Kidney tubule cell (primary cell): ENCODE data around the gene TEAD3.

Source experiments
- DNase-seq: peaks from one replicate; pipeline ENCODE4 v3.0.0-alpha.2; 2018; ENCODE audit warnings: low spot score

Gene TEAD3

DNA sequence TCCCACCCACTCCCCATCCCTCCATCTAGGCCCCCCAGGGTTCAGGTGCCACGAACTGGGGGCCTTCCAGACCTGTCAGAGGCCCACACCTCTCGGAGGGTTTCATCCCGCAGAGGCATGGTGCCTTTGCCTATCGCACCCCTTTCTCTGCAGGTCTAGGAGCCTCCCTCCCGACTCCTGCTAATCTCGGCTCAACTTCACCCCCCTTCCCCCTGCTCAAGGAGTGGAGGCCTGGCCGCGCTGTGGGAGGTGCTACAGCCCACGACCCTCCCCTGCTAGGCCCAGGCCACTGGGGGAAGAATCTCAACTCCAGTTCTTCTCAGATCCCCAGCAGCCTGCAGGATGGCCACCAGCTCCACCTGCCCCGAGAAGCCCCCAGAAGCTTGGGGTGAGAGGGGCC is 15.9 kb upstream of the TEAD3 start, which contains the start of gene TULP1:
Gene TULP1 (minus strand): TSS at position 157 of the 400 bp plus-strand sequence. CDS start 38 bp downstream, at position 119.
- no peak for DNase-seq

DNA sequence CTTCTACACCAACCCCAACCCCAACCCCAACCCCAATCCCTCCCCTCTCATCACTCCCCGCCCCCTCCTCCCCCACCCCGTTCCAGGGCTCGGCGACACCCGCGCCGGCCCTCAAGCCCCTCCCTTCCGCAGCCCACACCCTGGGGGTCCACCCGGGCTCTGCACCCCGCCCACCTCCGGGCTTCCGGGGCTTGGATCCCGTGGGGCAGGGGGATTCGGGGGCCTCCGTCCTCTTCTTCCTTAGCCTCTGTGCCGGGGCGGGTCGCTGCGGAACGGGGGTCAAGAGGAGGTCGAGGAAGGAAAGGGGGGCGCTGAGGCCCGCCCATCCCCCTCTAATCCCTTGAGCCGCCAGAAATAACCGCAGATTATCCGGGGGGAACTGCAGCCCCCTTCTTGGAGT is 15.1 kb upstream of the TEAD3 start:
- DNase-seq = no peak

DNA sequence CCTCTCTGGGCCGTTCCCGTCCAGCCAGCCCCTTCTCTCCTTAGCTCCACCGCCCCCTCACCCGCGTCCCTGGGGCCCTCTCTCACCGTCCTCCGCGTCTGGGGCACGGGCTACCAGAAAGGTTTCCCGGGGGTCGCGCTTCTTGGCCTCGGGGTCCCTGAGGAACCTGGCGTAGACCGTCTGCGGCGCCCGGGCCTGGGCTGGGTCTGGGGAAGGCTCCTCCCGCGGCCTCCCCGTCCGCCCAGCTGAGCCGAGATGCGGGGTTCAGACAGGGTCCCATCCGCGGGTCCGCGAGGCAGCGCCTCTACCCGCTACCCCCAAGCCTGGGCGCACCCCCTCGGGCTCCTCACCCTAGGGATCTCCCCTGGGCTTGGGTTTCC is 14.7 kb upstream of the TEAD3 start:
- no peak for DNase-seq

DNA sequence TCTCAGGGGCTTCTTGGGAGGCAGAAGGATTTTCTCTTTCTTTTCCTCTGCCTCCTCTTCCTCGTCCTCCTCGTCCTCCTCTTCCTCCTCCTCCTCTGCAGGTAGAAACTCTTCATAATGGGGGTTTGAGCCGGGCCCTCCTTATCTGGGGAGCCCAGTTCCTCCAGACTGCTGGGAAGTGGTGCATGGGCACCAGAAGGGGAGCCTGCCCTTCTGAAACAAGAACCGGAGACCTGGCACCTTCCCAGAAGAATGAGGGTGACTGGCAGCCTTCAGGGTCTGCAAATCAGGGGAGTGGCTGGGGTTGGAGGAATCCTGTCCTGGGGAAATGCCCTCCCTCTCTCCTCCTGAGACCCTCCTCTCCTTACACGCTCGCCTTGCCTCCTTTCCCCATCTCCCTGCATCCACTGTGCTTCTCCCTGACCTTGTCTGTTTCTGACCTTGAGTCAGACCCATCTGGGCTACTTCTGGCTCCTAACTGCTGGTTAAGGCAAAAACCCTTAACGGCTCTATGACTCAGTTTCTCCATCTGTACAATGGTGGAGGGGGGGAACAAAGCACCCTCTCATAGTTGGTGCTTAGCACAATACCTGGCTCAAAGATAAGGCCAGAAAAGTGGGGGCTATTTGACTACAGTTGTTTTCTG is 14.2 kb upstream of the TEAD3 start:
- no peak for DNase-seq

DNA sequence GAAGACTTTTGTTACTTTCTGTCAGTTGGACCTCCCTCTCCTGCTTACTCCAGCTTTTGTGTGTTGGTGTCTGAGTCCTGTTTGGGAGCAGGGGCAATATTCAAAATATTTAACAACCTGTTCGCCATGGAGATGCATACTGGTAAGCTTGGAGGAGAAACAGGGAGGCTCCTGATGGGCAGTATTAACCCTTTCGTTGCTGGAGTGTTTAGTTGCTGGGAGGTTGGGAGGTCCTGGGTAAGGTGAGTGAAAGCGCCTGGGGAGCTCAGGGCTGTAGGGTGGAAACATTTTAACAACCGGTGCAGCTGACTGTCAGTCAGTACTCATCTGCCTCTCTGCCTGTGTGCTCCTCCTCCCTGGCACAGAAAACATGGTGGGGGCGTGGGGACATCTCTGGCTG is 11.7 kb upstream of the TEAD3 start:
- no peak for DNase-seq

DNA sequence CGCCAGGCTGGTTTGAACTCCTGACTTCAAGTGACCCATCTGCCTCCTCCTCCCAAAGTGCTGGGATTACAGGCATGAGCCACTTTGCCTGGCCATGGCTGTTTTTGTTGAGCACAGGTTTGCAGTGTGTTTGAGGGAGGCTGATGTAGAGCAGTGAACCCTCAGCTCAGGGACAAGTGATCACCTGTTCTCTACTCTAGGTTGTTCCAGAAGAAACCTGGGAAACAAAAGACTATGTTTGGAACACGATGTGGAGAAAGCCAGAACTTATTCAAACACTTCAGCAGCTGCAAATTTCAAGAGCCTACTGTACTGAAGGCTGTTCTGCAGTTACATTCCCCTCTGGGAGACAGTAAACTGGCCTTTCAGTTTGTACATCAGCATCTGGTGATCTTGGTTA is 11.1 kb upstream of the TEAD3 start:
- no peak for DNase-seq

DNA sequence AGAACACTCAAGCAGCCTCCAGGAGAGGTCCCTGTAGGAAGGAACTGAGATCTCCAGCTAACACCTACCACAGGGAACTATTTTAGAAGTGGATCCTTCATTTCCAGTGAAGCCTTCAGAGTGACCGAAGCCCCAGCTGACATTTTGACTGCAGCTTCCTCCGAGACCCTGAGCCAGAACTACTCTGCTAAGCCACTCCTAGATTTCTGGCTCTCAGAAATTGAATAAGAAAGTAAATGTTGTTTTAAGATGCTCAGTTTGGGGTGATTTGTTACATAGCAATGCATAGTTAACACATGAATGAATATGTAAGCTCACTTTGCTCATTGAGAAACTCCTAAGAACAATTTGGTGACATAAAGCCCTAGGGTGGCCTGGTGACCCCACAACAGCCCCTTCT is 10.3 kb upstream of the TEAD3 start:
- no peak for DNase-seq

DNA sequence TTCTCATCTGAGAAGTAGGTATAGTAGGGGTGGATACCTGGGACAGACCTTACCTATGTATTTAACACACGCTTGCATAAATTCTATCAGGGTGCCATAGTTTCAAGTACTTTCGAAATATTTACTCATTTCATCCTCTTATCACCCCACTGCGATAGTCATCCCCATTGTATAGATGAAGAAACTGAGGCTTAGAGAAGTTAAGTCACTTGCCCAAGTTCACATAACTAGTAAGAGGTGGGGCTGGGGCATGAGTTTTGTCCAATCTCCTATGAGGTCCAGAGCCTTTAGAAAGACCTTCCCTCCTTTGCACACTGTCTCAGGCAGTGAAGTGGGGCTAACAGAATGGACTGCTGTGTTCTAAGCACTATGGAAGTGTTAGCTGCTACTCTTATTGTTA is 9.7 kb upstream of the TEAD3 start:
- no peak for DNase-seq

DNA sequence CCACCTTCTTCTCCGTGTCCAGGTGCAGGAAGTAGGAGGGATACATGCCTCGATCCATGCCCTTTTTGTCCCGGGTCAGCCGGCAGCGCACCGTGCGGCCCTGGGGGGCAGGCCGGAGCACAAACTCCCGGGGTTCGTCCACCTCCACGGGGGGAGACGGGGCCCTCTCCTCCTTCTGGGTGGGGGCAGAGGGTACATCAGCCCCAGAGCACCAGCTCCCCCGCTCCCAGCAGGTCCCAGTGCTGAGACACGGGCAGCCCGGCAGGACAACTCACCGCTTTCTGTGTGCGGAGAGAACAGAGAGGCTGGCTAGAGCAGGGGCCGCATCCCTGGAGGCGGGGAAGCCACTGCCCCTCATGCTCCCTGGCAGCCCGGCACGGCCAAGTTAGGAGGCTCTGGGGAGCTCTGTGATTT is 9.1 kb upstream of the TEAD3 start:
- DNase-seq = no peak

DNA sequence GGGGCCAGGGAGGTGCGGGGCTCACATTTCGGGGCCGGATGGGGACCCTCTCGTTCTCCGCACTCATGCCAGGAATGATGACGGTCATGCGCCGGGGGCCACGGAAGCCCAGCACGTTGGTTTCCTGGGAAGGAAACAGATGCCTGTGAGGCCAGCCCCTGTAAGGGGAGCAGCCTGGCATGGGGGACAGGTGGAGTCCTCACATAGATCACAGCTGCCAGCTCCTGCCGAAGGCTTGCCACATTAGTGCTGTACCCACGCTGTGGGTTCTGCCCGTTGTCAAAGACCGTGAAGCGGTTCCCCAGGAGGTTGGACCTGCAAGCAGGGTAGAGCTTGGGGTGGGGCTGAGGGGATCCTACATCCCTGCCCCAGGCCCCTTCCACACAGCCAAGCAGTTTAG is 6.7 kb upstream of the TEAD3 start:
- no peak for DNase-seq

DNA sequence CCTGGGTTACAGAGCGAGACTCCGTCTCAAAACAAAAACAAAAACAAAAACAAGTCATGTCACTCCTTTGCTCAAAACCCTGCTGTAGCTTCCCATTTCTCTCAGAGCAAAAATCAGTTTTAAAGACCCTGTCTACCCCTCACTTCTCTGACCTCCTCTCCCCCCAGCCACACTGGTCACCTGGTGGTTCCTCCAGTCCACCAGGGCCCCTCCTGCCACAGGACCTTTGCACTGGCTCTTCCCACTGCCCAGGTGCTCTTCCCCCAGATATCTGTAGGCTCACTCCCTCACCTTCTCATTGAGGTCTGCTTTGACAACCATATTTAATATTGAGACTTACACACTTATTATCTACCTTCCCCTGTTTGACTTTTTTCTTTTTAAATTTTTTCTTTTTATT is 4.9 kb upstream of the TEAD3 start:
- no peak for DNase-seq

DNA sequence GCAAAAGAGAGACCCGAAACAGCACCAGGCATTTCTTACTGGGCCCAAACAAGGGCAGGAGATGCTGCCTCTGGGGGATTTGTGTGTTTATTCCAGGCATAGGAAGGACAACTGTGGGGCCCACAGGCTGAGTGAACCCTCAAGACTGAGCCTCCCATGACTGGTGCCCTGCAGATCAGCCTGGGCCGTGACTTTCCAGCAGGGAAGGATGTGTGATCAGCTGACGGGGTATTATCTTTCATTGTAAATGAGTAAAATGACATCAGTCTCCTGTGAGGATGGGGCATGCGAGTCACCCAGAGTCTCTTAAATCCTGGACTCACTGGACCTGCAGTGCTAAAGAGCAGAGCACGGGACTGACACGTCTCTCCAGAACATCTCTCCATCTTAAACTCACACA is 3.9 kb upstream of the TEAD3 start:
- peak; percentile 47 for DNase-seq

DNA sequence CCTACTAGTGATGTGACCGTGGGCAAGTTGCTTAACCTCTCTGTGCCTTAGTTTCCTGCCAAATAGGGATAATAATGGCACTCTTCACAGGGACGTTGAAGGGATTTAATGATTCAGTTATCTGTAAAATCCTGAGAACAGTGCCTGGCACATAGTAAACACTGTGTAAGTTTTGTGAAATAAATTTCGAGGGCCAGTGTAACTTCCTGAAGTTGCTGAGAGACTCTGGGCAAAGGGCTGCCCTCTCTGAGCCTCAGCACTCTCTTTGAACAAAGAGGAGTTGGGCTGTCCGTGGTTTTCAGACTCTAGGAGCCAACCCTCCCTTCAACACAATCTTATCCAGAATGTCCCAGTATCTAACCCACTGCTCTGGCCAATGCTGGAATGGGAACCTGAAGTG is 2.5 kb upstream of the TEAD3 start:
- no peak for DNase-seq

DNA sequence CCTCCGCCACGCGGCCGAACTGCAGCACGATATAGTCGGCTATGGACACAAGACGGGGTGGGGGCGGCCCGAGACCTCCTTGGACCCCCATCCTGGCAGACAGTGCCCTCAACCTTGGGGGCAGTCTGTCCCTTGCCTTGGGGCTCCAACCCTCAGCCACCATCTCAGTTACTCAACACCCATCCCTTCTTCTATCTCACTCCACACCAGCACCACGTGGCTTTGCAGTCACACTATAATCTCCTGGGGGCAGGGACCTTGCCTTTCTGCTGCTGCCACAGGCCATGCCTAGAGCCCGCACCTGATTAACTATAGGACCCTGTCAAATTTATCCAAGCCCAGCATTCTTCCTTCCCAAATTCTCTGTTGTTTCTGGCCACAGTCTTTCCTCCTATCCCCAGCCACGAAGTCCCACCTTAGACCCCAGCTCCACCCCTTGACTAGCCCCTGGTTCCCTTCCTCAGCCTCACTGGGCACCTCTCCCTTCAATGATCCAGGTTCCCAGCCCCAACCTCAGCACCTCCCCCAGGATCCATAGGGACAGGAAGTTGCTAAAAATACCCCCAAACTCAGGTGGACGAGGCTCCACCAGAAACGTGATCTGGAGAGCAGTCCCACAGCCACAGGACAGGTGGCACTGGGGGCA is 1.7 kb upstream of the TEAD3 start:
- DNase-seq = no peak

DNA sequence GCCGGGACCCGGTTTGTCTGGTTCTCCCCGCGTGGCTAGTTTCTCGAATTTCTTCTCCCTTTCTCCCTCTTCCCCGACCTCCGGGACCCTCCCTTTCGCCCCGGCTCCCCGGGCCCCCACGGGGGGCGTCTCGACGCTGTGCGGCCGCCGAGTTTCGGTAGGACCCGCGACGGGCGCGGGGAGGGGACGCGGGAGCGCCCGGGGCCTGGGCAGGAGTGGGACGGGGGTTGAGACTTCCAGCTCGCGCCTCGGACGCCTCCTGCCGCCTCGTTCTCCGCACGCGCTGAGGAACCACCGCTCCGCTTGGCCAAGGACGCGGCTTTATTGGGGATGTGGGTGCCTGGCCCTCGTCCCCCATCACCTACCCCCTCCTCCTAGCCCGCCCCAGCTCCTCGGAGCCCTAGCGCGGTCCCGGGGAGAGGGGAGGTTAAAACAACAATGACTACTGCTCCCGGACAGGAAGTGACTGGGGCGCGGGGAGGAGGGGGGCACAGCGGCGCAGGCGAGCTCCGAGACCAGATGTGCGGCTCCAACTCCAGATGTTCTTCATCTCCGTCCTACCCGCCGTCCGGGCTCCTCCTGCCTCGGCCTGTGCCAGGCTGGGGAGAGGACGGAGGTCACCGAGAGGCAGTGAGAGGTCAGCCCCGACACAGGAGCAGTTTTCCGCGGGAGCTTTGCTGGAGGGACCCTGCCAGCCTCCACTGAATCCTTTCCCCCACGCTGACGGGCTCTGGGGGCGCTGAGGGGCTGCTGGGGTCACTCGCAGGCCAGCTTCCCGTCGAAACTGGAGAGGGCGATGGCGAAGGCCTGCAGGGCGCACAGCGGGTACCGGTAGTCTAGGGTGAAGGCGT is 917 bp upstream of the TEAD3 start:
- DNase-seq = peak; percentile 30

DNA sequence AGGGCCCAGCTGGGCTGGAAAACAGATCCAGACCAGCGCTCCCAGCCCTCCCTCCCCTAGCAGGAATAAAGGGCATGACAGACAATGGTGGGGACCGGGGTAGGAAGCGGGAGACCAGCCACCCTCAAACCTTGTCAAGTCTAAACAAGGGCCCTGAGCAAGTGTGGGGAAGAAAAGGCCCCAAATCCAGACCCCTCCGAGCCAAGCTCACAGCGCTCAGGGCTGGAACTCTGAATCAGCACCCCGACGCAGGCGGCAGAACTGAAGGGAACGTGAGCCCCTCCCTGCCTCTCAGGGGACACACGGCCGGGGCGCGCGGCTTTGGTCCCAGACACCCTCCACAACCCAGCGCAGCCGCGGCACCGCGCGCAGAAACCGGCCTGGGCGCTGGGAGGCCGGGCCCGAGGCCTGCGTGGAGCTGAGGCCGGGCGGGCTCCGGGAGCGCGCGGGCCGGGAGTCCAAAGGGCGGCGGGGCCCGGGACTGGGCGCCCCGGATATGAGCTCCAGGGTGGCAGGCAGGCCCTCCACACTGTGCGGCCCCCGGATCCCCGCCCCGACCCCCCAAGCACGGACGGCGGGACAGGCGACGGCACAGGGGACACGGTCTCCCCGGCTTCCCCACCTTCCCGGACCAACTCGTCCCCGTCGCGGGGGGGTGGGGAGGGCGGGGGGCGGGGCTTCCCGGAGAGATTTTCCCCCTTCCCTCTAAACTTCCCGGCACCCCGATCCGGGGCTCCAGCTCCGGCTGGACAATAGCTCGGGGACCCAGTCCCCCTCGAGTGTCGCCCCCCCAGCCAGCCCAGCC is 641 bp downstream of the TEAD3 start:
- peak; percentile 42 for DNase-seq

DNA sequence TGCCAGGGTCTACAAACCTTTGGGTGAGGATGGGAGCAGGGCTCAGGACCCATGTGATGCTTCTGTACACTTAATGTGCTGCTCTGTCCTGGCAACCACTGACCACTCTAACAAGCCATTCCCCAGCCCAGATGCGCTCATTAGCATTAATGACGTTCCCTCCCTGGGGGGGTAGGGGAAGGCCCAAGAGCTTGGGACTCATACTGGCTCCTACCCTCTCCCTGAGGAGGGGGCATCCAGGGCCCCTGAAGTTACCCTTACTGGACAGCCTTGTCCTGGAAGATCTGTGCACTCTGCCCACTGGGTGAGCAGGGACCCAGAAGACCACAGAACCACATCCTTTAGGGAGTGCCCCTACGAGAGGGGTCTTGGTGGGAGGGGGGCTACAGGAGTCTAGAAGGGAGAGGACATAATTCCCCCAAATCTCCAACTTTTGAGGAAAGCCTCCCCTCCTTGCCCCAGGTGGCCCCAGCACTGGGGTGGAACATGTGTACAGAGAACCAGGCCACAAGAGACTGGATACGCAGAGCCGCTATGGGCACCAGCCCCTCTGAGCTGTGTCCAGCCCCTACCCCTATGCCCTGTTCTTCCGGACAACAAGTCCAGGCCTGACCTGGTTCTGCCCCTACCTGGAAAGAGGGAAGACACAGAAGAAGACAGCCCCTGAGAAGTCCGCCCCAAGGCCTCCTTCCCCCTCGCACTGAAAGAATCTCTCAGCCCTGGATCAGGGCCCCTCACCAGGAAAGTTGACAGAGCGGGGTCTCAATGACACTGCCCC is 1.4 kb downstream of the TEAD3 start:
- DNase-seq = no peak

DNA sequence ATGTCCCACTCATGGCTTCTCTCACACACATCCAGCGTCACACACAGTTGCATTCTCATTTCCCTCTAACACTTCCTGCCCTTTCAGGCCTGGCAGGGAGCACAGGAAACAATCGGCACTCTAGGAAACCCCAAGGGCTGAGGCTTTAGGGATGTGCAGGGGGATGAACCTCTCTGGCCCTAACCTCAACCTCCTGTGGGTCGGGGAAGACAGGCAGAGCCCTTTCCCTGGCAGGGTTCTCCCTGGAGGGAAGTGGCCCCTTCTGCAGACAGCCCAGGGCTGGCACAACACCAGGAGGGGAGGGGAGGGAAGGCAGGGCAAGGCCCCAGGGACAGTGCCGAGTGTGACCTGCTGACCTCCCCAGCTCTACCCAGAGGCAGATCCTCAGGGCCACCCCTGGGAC is 2.7 kb downstream of the TEAD3 start:
- DNase-seq = peak; percentile 22

DNA sequence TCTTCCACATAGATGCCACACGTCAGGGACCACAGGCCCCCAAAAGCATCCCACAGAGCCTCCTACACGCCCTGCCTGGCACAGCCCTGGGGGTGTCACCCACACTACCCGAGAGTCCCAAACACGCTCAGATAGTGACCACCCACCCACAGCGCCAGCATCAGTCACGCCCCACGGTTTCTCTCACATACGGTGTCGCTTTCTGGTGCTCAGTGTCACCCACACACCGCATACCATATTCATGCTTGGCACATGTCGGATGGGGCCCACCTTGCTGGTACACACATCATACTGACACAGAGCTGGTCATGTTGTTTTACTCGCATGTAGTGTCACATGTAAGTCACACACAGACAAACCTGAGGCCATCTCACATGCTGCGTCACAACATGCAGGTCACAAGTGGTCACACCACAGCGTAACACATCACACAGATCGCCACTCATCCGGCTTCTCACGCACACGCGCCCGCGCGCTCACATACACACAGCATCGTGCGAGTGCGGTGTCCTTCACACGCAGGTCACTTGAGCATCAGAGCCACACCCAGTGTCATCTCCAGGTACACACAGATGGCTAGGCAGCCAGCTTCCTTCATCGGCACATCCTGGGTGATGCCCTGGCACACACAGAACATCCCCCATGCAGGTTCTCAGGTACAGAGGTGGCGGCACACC is 3.4 kb downstream of the TEAD3 start:
- DNase-seq = no peak

DNA sequence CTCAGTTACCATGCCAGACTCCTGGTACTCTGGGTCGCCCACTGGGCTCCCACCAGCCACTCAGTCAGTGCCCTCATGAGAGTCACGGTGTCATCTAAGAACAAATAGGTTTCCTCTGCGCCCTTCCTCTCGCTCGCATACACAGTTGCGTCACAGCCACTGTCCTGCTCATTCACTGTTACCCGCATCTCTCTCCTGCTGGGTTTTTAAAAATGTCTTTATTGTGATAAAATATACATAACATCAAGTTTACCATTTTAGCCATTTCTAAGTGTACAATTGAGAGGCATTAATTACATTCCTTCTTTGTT is 4.0 kb downstream of the TEAD3 start:
- DNase-seq = no peak
